ENCODE results near the gene CAB39L.

DNA sequence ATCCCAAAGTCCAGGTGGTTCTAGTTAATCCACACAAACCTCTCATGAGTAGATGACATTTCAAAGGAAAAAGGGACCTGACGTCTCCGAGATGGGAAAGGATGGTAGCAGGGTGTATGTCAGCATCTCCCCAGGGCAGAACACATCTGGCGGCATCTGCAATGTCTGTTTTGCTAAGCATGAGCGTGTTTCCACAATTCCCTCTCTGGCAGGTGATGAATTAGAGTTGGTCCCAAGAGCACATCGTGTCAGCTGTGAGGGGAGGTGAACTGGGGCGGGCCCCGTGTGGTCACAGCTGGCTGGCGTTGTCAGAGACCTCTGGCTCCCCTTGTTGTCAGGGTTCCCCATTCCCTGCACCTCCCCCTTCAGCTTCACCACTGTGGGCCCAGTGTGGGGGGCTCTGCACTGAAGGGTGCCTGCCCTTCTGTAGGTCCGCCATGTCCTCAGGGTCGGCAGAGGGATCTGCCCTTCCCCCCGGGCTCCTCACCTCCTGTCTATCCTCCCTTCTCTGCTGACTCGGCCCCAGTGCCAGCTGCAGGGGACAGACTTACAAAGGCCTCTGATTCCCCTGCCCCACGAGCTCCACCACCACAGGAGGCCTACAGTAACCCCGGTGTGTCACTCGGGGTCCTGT lies 138.0 kb downstream of the CAB39L start:
- TF ChIP-seq EZH2 (IDR thresholded peaks at IDR 0.05; ENCODE audit: low read length), result no peak
- TF ChIP-seq, protein P1, sequence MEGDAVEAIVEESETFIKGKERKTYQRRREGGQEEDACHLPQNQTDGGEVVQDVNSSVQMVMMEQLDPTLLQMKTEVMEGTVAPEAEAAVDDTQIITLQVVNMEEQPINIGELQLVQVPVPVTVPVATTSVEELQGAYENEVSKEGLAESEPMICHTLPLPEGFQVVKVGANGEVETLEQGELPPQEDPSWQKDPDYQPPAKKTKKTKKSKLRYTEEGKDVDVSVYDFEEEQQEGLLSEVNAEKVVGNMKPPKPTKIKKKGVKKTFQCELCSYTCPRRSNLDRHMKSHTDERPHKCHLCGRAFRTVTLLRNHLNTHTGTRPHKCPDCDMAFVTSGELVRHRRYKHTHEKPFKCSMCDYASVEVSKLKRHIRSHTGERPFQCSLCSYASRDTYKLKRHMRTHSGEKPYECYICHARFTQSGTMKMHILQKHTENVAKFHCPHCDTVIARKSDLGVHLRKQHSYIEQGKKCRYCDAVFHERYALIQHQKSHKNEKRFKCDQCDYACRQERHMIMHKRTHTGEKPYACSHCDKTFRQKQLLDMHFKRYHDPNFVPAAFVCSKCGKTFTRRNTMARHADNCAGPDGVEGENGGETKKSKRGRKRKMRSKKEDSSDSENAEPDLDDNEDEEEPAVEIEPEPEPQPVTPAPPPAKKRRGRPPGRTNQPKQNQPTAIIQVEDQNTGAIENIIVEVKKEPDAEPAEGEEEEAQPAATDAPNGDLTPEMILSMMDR (optimal IDR thresholded peaks at IDR 0.05 in 1 of 3, IDR thresholded peaks at IDR 0.05 in 1 of 3, conservative IDR thresholded peaks at IDR 0.05 in 1 of 3; ENCODE audit: extremely low read depth in 1 of 3, insufficient read depth in 2 of 3, low read length in 3 of 3), result no peak

Measured in keratinocyte (primary cell).